ENCODE results near the gene KAZN. TPM values are rescaled to one million over a fixed set of nuclear protein-coding genes. Genes with fewer than 3 reads are reported as not detected.
"Not testable (repeated sequence)": the region's sequence is repeated elsewhere in the genome, so short reads cannot be mapped to it uniquely, and the experiment has no call there.

The KAZN gene
- total RNA-seq, 1 donor from 2014 or later: 7.9 TPM

DNA sequence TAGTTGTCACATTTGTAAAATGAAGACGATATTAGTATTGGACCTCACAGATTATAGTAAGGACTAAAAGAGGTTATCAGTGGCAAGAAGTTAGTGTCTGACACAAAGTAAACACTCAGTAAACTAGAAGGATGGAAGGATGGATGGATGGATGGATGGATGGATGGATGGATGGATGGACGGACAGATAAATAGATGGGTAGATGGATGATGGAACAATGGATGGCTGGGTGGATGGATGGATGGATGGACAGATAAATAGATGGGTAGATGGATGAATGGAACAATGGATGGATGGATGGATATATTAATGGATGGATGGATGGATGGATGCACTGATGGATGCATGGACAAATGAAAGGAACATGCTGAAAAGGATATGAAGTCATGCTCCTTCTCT, 22.3 kb upstream of the KAZN start:
- Mint-ChIP-seq H3K27me3 (ENCODE audit: unreplicated experiment) (peaks cover 6% of the 10 kb centered on the region), H3K4me1 (ENCODE audit: low read depth, unreplicated experiment) (no peaks in the 10 kb centered on the region), H3K27ac (ENCODE audit: unreplicated experiment) (no peak overlapping the region), H3K4me3 (ENCODE audit: unreplicated experiment) (no peak overlapping the region), H3K36me3 (ENCODE audit: unreplicated experiment) (peaks cover 17% of the 10 kb centered on the region), H3K9me3 (ENCODE audit: unreplicated experiment) (peaks cover 4% of the 10 kb centered on the region)
- TF ChIP-seq, protein P1, sequence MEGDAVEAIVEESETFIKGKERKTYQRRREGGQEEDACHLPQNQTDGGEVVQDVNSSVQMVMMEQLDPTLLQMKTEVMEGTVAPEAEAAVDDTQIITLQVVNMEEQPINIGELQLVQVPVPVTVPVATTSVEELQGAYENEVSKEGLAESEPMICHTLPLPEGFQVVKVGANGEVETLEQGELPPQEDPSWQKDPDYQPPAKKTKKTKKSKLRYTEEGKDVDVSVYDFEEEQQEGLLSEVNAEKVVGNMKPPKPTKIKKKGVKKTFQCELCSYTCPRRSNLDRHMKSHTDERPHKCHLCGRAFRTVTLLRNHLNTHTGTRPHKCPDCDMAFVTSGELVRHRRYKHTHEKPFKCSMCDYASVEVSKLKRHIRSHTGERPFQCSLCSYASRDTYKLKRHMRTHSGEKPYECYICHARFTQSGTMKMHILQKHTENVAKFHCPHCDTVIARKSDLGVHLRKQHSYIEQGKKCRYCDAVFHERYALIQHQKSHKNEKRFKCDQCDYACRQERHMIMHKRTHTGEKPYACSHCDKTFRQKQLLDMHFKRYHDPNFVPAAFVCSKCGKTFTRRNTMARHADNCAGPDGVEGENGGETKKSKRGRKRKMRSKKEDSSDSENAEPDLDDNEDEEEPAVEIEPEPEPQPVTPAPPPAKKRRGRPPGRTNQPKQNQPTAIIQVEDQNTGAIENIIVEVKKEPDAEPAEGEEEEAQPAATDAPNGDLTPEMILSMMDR (IDR thresholded peaks at IDR 0.05; ENCODE audit: partially characterized antibody, unreplicated experiment): no peak
- no peak for DNase-seq

DNA sequence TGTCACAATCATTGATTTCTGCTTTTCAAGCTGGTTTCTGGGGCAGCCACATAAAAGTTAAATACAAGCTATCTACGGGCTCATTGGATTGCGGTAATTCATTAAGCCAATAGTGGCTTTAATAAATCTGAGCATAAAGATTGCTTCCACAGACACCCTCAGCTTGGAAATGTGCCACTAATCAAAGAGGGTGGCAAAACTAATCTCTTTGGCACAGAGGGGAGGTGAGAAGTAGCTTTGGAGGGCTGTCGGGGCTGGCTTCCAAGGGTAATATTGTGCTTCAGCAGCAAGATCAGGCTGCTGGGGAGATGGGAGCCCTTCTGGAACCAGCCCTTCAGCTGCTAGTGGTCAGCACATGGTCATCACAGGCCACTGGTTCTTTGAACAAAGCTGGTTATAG, 21.2 kb upstream of the KAZN start:
- TF ChIP-seq, protein P1 (IDR thresholded peaks at IDR 0.05; ENCODE audit: partially characterized antibody, unreplicated experiment): no peak
- peaks cover 28% of the 10 kb centered on the region for H3K36me3 Mint-ChIP-seq (ENCODE audit: unreplicated experiment)
- H3K27me3 Mint-ChIP-seq (ENCODE audit: unreplicated experiment): peaks cover 3% of the 10 kb centered on the region
- no peak for DNase-seq
- no peaks in the 10 kb centered on the region for H3K4me1 Mint-ChIP-seq (ENCODE audit: low read depth, unreplicated experiment)
- H3K27ac Mint-ChIP-seq (ENCODE audit: unreplicated experiment): no peak overlapping the region
- no peak overlapping the region for H3K4me3 Mint-ChIP-seq (ENCODE audit: unreplicated experiment)
- peaks cover 6% of the 10 kb centered on the region for H3K9me3 Mint-ChIP-seq (ENCODE audit: unreplicated experiment)

DNA sequence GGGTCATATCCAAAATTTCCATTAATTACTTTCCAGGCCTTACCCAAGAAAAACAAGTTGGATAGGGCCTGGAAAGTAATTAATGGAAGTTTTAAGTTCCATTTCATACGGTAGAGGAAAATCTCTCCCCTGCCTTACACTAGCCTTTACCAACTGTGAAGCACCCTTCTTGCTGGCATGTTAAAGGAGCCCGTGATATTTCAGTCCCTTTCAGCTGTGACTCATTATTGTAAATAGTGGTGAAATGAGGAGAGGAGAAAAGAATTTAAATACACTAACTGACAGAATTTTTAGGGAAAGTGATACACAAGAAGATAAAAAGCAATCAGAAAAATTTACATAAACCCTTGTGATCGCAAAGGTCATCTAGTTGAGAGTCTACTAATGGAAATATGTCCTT, 20.3 kb upstream of the KAZN start:
- DNase-seq: no peak

DNA sequence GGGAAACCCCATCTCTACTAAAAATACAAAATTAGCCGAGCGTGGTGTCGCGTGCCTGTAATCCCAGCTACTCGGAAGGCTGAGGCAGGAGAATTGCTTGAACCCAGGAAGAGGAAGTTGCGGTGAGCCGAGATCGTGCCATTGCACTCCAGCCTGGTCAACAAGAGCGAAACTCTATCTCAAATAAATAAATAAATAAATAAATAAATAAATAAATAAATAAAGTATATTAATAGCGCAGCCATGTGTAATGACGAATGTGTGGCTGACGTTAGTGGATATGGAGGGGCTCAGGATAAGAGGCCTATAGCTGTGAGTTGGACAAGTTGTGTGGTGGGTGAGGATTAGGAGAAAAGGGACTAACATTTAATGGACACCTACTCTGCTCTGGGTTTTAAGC, 18.2 kb upstream of the KAZN start:
- peaks cover 23% of the 10 kb centered on the region for H3K36me3 Mint-ChIP-seq (ENCODE audit: unreplicated experiment)
- not testable (repeated sequence) for H3K27ac Mint-ChIP-seq (ENCODE audit: unreplicated experiment); H3K4me1 Mint-ChIP-seq (ENCODE audit: low read depth, unreplicated experiment); H3K27me3 Mint-ChIP-seq (ENCODE audit: unreplicated experiment); DNase-seq; H3K9me3 Mint-ChIP-seq (ENCODE audit: unreplicated experiment); H3K4me3 Mint-ChIP-seq (ENCODE audit: unreplicated experiment)

More for the DNA sequence above, 20.3 kb upstream of the KAZN start:
- H3K36me3 Mint-ChIP-seq (ENCODE audit: unreplicated experiment): peaks cover 31% of the 10 kb centered on the region
- TF ChIP-seq, protein P1 (IDR thresholded peaks at IDR 0.05; ENCODE audit: partially characterized antibody, unreplicated experiment): no peak
- H3K27me3 Mint-ChIP-seq (ENCODE audit: unreplicated experiment): peaks cover 3% of the 10 kb centered on the region
- peaks cover 6% of the 10 kb centered on the region for H3K9me3 Mint-ChIP-seq (ENCODE audit: unreplicated experiment)
- H3K4me3 Mint-ChIP-seq (ENCODE audit: unreplicated experiment): no peak overlapping the region
- no peak overlapping the region for H3K27ac Mint-ChIP-seq (ENCODE audit: unreplicated experiment)
- no peaks in the 10 kb centered on the region for H3K4me1 Mint-ChIP-seq (ENCODE audit: low read depth, unreplicated experiment)

DNA sequence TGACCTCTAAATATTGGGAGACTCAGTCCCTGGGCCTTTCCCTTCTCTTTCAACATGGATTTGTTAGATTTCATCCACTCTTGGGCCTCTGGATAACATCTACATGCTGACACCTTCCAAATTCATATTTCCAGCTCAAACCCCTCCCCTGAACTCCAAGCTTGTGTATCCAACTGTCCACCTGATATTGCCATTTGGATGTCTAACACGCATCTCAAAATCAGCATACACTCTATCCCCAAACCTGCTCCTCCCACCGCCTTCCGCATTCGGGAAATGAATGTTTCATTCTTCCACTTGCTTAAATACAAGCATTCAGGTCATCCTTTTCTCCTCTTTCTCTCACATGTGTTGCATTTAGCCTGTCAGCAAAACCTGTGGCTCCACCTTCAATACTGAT, 17.5 kb upstream of the KAZN start:
- H3K27ac Mint-ChIP-seq (ENCODE audit: unreplicated experiment): no peak overlapping the region
- TF ChIP-seq, protein P1 (IDR thresholded peaks at IDR 0.05; ENCODE audit: partially characterized antibody, unreplicated experiment): no peak
- H3K36me3 Mint-ChIP-seq (ENCODE audit: unreplicated experiment): peaks cover 21% of the 10 kb centered on the region
- H3K4me3 Mint-ChIP-seq (ENCODE audit: unreplicated experiment): no peak overlapping the region
- H3K9me3 Mint-ChIP-seq (ENCODE audit: unreplicated experiment): peaks cover 6% of the 10 kb centered on the region
- DNase-seq: no peak
- H3K27me3 Mint-ChIP-seq (ENCODE audit: unreplicated experiment): peaks cover 8% of the 10 kb centered on the region
- peaks cover 6% of the 10 kb centered on the region for H3K4me1 Mint-ChIP-seq (ENCODE audit: low read depth, unreplicated experiment)

DNA sequence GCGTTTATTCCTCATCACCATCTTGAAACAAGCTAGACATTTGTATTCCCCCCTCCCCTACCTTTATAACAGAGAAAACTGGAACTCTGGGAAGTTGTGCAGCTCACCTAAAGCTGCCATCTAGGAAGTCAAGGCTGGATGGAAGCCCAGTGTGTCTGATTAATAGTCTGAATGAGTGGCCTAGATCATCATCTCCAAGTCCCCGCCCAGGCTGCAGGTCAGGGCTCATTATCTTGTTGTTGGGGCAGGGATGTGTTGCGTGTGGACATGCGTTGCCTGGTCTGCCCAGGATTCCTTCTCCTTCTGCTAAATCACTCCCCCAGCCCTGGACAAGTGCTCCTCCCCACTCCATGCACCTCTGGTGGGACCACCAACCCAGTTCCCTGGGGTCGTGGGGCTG, 14.7 kb upstream of the KAZN start:
- H3K4me3 Mint-ChIP-seq (ENCODE audit: unreplicated experiment): no peak overlapping the region
- no peak for DNase-seq
- peaks cover 11% of the 10 kb centered on the region for H3K27me3 Mint-ChIP-seq (ENCODE audit: unreplicated experiment)
- H3K4me1 Mint-ChIP-seq (ENCODE audit: low read depth, unreplicated experiment): peaks cover 10% of the 10 kb centered on the region
- peaks cover 21% of the 10 kb centered on the region for H3K36me3 Mint-ChIP-seq (ENCODE audit: unreplicated experiment)
- TF ChIP-seq, protein P1 (IDR thresholded peaks at IDR 0.05; ENCODE audit: partially characterized antibody, unreplicated experiment): no peak
- peaks cover 6% of the 10 kb centered on the region for H3K9me3 Mint-ChIP-seq (ENCODE audit: unreplicated experiment)
- H3K27ac Mint-ChIP-seq (ENCODE audit: unreplicated experiment): no peak overlapping the region
